K562 (cell line): ENCODE measurements around the gene MINK1.

ENCODE experiments used
- ARID3A ChIP-seq: IDR thresholded peaks from 2 replicates; pipeline ENCODE4 v1.6.1; 2012; ENCODE audit warnings: low read depth, low read length, improper control_type of control experiment, borderline replicate concordance
- CTCF ChIP-seq, 3 experiments: IDR thresholded peaks in 2 of 3; conservative IDR thresholded peaks in 1 of 3; 2 replicates each; pipeline ENCODE4 v1.5.1; 2011 to 2012; ENCODE audit warnings: low read length in 3 of 3, mild to moderate bottlenecking in 3 of 3, control low read depth in 2 of 3, improper control_type of control experiment in 1 of 3, inconsistent platforms in 1 of 3, low read depth in 1 of 3, mixed read lengths in 1 of 3, moderate library complexity in 1 of 3; ENCODE audit not compliant: insufficient read depth in 2 of 3
- EZH2 ChIP-seq: IDR thresholded peaks from 2 replicates; pipeline ENCODE4 v1.6.1; 2012; ENCODE audit warnings: low read depth, mild to moderate bottlenecking, inconsistent platforms, low read length, borderline replicate concordance
- FOXO4 ChIP-seq: fragments of 450-650 bp; formaldehyde crosslinking; IDR thresholded peaks from 2 replicates; pipeline ENCODE4 v1.4.0; 2020; ENCODE audit warnings: mild to moderate bottlenecking, moderate library complexity
- MAX ChIP-seq: sonication (generic); formaldehyde crosslinking; IDR thresholded peaks from 2 replicates; pipeline ENCODE4 v1.9.0; 2022; ENCODE audit warnings: mild to moderate bottlenecking, missing genetic modification reagents
- MTF1 ChIP-seq: fragments of 250-450 bp; sonication (Bioruptor Pico); IDR thresholded peaks from 2 replicates; pipeline ENCODE4 v1.9.0; 2021; ENCODE audit warnings: moderate library complexity, mild to moderate bottlenecking, inconsistent platforms, borderline replicate concordance
- MXI1 ChIP-seq: IDR thresholded peaks from 2 replicates; pipeline ENCODE4 v1.6.1; 2011; ENCODE audit warnings: low read depth, mild to moderate bottlenecking, improper control_type of control experiment, low read length
- PML ChIP-seq: IDR thresholded peaks from 2 replicates; pipeline ENCODE4 v1.6.1; 2012; ENCODE audit warnings: low read length, inconsistent platforms
- POLR3A ChIP-seq: IDR thresholded peaks from 2 replicates; pipeline ENCODE4 v1.6.1; 2011; ENCODE audit warnings: borderline replicate concordance, mild to moderate bottlenecking, moderate library complexity; ENCODE audit not compliant: insufficient read length, insufficient read depth; ENCODE audit errors: extremely low read depth
- POU5F1 ChIP-seq: fragments of 150-350 bp; IDR thresholded peaks from 2 replicates; pipeline ENCODE4 v1.6.1; 2014; ENCODE audit warnings: borderline replicate concordance, low read length, low read depth, mild to moderate bottlenecking; ENCODE audit not compliant: partially characterized antibody
- TBL1XR1 ChIP-seq, 2 experiments: IDR thresholded peaks; 2 replicates each; pipeline ENCODE4 v1.6.1; 2012; ENCODE audit warnings: improper control_type of control experiment in 2 of 2, low read length in 2 of 2, mild to moderate bottlenecking in 1 of 2
- ZNF184 ChIP-seq: sonication (generic); formaldehyde crosslinking; IDR thresholded peaks from 2 replicates; pipeline ENCODE4 v1.5.0; 2020; ENCODE audit warnings: missing genetic modification reagents

GRCh38 chr17:4937553-4937952 lies 104.4 kb downstream of the MINK1 start:
- TF ChIP-seq ARID3A: no peak
- TF ChIP-seq ZNF184 (CRISPR knock-in tag): no peak
- no peak for TF ChIP-seq MXI1
- no peak for TF ChIP-seq EZH2
- no peak for TF ChIP-seq MTF1 (CRISPR knock-in tag)
- no peak for TF ChIP-seq POLR3A
- TF ChIP-seq TBL1XR1 (IDR thresholded peaks at IDR 0.05; ENCODE audit: low read length in 2 of 2): no peak
- no peak for TF ChIP-seq MAX
- no peak for TF ChIP-seq POU5F1
- TF ChIP-seq CTCF (IDR thresholded peaks at IDR 0.05 in 2 of 3, conservative IDR thresholded peaks at IDR 0.05 in 1 of 3; ENCODE audit: insufficient read depth in 2 of 3, low read depth in 1 of 3, low read length in 3 of 3): no peak
- TF ChIP-seq PML: no peak
- TF ChIP-seq FOXO4 (CRISPR knock-in tag): no peak
